HCT116 (cell line): ENCODE data around the gene MYO7B. TPM values are rescaled to one million over a fixed set of nuclear protein-coding genes. Genes with fewer than 3 reads are reported as not detected.

Experiments used
- ATAC-seq: fragments of 200-7000 bp; cut with Tn5 transposase; 2 replicates; pipeline ENCODE4 v1.9.1; 2020; ENCODE audit warnings: mild to moderate bottlenecking, moderate library complexity
- BruUV-seq: library from RNA; stranded (reverse); fragments of 400-500 nt; replicated peaks from 2 replicates; lab custom pipeline; 2021; lab: Mats Ljungman, UMichigan
- CTCF ChIA-PET: fragments of 300-600 bp; sonication (Branson Sonifier 250); formaldehyde crosslinking; loops from one replicate; lab custom pipeline; 2021; ENCODE audit warnings: antibody characterized with exemption; lab: Charles Lee
- POLR2A ChIA-PET: fragments of 300-600, 350-600 bp; sonication (Branson Sonifier 250); formaldehyde crosslinking; loops from one replicate; lab custom pipeline; 2021; ENCODE audit warnings: antibody characterized with exemption; lab: Charles Lee
- RAD21 ChIA-PET, 2 experiments: fragments of 300-600 bp; sonication (Branson Sonifier 250); formaldehyde crosslinking; loops; one replicate each; lab custom pipeline; 2023; ENCODE audit warnings: low total read pairs in 2 of 2; ENCODE audit not compliant: uncharacterized antibody in 2 of 2, unreplicated experiment in 2 of 2, low non-redundant PET in 1 of 2; lab: Charles Lee
- DNase-seq: peaks from one replicate; pipeline ENCODE4 v3.0.0-alpha.2; 2010; ENCODE audit warnings: low read depth, low spot score
- H2AFZ ChIP-seq: fragments of 200-600 bp; shearing (Covaris generic), sonication (generic); 2 replicates; pipeline ENCODE4 v1.6.1; 2017; ENCODE audit warnings: low read depth, mixed run types, mixed read lengths, antibody characterized with exemption, low read length; ENCODE audit not compliant: poor library complexity, severe bottlenecking
- H3K27ac ChIP-seq: 2 replicates; pipeline ENCODE4 v1.5.1; 2012; ENCODE audit warnings: low read depth, low read length
- H3K27me3 ChIP-seq: fragments of 200-600 bp; sonication (generic); 2 replicates; pipeline ENCODE4 v1.6.1; 2016; ENCODE audit warnings: mixed run types, low read length, mixed read lengths; ENCODE audit not compliant: insufficient read depth
- H3K36me3 ChIP-seq, 2 experiments: fragments of 200-500 bp in 1 of 2; fragments of 200-600 bp in 1 of 2; sonication (Bioruptor generic) in 1 of 2; sonication (generic) in 1 of 2; 2 replicates each; pipeline versions ENCODE4 v1.5.1 to v1.6.1; 2014 to 2016; ENCODE audit warnings: low read length in 2 of 2, inconsistent platforms in 1 of 2, mixed read lengths in 1 of 2, mixed run types in 1 of 2; ENCODE audit not compliant: insufficient read depth in 2 of 2, control insufficient read depth in 1 of 2
- H3K4me1 ChIP-seq, 2 experiments: fragments of 200-600 bp in 1 of 2; sonication (generic) in 1 of 2; 2 replicates each; pipeline versions ENCODE4 v1.5.1 to v1.6.1; 2012 to 2017; ENCODE audit warnings: low read length in 2 of 2, inconsistent platforms in 1 of 2, mild to moderate bottlenecking in 1 of 2, mixed read lengths in 1 of 2, mixed run types in 1 of 2, moderate library complexity in 1 of 2; ENCODE audit not compliant: insufficient read depth in 2 of 2, control insufficient read depth in 1 of 2
- H3K4me2 ChIP-seq: fragments of 200-600 bp; sonication (generic); 2 replicates; pipeline ENCODE4 v1.6.1; 2017; ENCODE audit warnings: mixed run types, low read length, mixed read lengths
- H3K4me3 ChIP-seq, 2 experiments: fragments of 200-600 bp in 1 of 2; sonication (generic) in 1 of 2; replicated peaks in 1 of 2; 2 replicates each; pipeline ENCODE4 v1.5.1; 2011 to 2016; ENCODE audit warnings: low read length in 2 of 2, control low read depth in 1 of 2, low read depth in 1 of 2, mild to moderate bottlenecking in 1 of 2, mixed read lengths in 1 of 2, mixed run types in 1 of 2
- H3K79me2 ChIP-seq: fragments of 200-600 bp; sonication (generic); 2 replicates; pipeline ENCODE4 v1.6.1; 2017; ENCODE audit warnings: mild to moderate bottlenecking, mixed run types, low read length, moderate library complexity, mixed read lengths; ENCODE audit not compliant: insufficient read depth
- H3K9ac ChIP-seq: fragments of 200-600 bp; sonication (generic); 2 replicates; pipeline ENCODE4 v1.6.1; 2016; ENCODE audit warnings: low read length, mixed read lengths
- H3K9me2 ChIP-seq: fragments of 200-600 bp; sonication (generic), shearing (Covaris generic); 2 replicates; pipeline ENCODE4 v1.6.1; 2017; ENCODE audit warnings: mixed run types, mild to moderate bottlenecking, moderate library complexity; ENCODE audit not compliant: insufficient read depth
- H3K9me3 ChIP-seq, 2 experiments: fragments of 200-500 bp in 1 of 2; fragments of 200-600 bp in 1 of 2; sonication (Bioruptor generic) in 1 of 2; sonication (generic) in 1 of 2; 2 replicates each; pipeline ENCODE4 v1.6.1; 2014 to 2017; ENCODE audit warnings: low read length in 2 of 2, mixed read lengths in 2 of 2, inconsistent platforms in 1 of 2, low read depth in 1 of 2, mild to moderate bottlenecking in 1 of 2, mixed run types in 1 of 2, moderate library complexity in 1 of 2; ENCODE audit not compliant: control insufficient read depth in 1 of 2, insufficient read depth in 1 of 2
- H4K20me1 ChIP-seq: fragments of 200-600 bp; sonication (generic), shearing (Covaris generic); 2 replicates; pipeline ENCODE4 v1.6.1; 2017; ENCODE audit warnings: mixed run types, mild to moderate bottlenecking, moderate library complexity; ENCODE audit not compliant: insufficient read depth
- ATF3 ChIP-seq: IDR thresholded peaks from 2 replicates; pipeline ENCODE4 v1.6.1; 2012
- CEBPB ChIP-seq: IDR thresholded peaks from 2 replicates; pipeline ENCODE4 v1.6.1; 2012; ENCODE audit warnings: low read depth
- CTCF ChIP-seq, 3 experiments: fragments of 200-600 bp in 1 of 3; sonication (generic) in 1 of 3; IDR thresholded peaks in 2 of 3; conservative IDR thresholded peaks in 1 of 3; 2 replicates each; pipeline ENCODE4 v1.5.1; 2012 to 2017; ENCODE audit warnings: low read depth in 2 of 3, low read length in 2 of 3, antibody characterized with exemption in 1 of 3, borderline replicate concordance in 1 of 3, control low read depth in 1 of 3, mild to moderate bottlenecking in 1 of 3, mixed read lengths in 1 of 3, mixed run types in 1 of 3, moderate library complexity in 1 of 3; ENCODE audit not compliant: insufficient read depth in 1 of 3
- EZH2phosphoT487 ChIP-seq: fragments of 200-600 bp; IDR thresholded peaks from 2 replicates; pipeline ENCODE4 v1.6.1; 2018; ENCODE audit warnings: antibody characterized with exemption, borderline replicate concordance
- JUND ChIP-seq: IDR thresholded peaks from 2 replicates; pipeline ENCODE4 v1.6.1; 2012
- MAX ChIP-seq: IDR thresholded peaks from 2 replicates; pipeline ENCODE4 v1.6.1; 2012
- SIN3A ChIP-seq: IDR thresholded peaks from 2 replicates; pipeline ENCODE4 v1.6.1; 2012; ENCODE audit warnings: low read depth
- SP1 ChIP-seq: IDR thresholded peaks from 2 replicates; pipeline ENCODE4 v1.6.1; 2012; ENCODE audit warnings: low read depth
- TCF7L2 ChIP-seq: IDR thresholded peaks from 2 replicates; pipeline ENCODE4 v1.7.0; 2011; ENCODE audit warnings: borderline replicate concordance, inconsistent platforms; ENCODE audit not compliant: insufficient read depth, insufficient read length; ENCODE audit errors: extremely low read depth
- ZNF274 ChIP-seq: fragments of 200-500 bp; sonication (Bioruptor generic); IDR thresholded peaks from 2 replicates; pipeline ENCODE4 v1.6.1; 2014; ENCODE audit warnings: mild to moderate bottlenecking, low read depth, low read length, inconsistent platforms
- intact Hi-C: fragments of 100-400 bp; cut with micrococcal nuclease; formaldehyde crosslinking; loops from 2 replicates; pipeline ENCODE4 v1.10.0; 2022
- total RNA-seq: library from RNA; stranded (reverse); gene quantifications from one replicate; pipeline ENCODE4 v1.2.1, GENCODE V29; 2021; ENCODE audit not compliant: unreplicated experiment

MYO7B gene
- total RNA-seq, 1 experiment from 2014 or later = 0.07 TPM

GRCh38 chr2:127588241-127588640 lies 52.8 kb downstream of the MYO7B start:
- intact Hi-C loops = no loop called here
- H3K9me2 ChIP-seq = no peaks in the 10 kb centered on the region

GRCh38 chr2:127589358-127589757 lies 53.9 kb downstream of the MYO7B start:
- Histone ChIP-seq H3K4me2 (no peak overlapping the region), H3K9ac (no peak overlapping the region), H3K27ac (no peak overlapping the region), H3K9me3 (no peaks in the 10 kb centered on the region), H3K36me3 (no peaks in the 10 kb centered on the region), H3K27me3 (no peaks in the 10 kb centered on the region)
- ChIA-PET CTCF (no interaction called here), RAD21 (interaction anchor here in 1 of 2 experiments (0.7 kb wide), 1 partner anchor 393 kb away, joined by 4 read pairs; no protein-coding TSS in a partner anchor)
- no peak for DNase-seq
- TF ChIP-seq SP1 (no peak), SIN3A (no peak), CTCF (IDR thresholded peaks at IDR 0.05 in 2 of 3, conservative IDR thresholded peaks at IDR 0.05 in 1 of 3; ENCODE audit: borderline replicate concordance in 1 of 3, insufficient read depth in 1 of 3, low read depth in 2 of 3, low read length in 2 of 3) (no peak), ATF3 (no peak), MAX (no peak), JUND (no peak), CEBPB (no peak), EZH2phosphoT487 (no peak), ZNF274 (no peak)
- TF ChIP-seq, all 23 proteins: peak for 0
- POLR2A ChIA-PET = no interaction called here
- Histone ChIP-seq H4K20me1 (no peaks in the 10 kb centered on the region), H3K9me2 (no peaks in the 10 kb centered on the region), H3K4me1 (peaks cover 0 to 8% of the 10 kb centered on the region in 2 experiments; a peak in 1 of 4 replicates), H3K79me2 (no peaks in the 10 kb centered on the region), H2AFZ (no peak overlapping the region), H3K4me3 (no peak overlapping the region)
- BruUV-seq = no TSS peak
- ATAC-seq = no peak
- intact Hi-C loops = no loop called here

More at GRCh38 chr2:127588241-127588640, 52.8 kb downstream of the MYO7B start:
- no peaks in the 10 kb centered on the region for H3K27me3 ChIP-seq
- no peak overlapping the region for H2AFZ ChIP-seq
- DNase-seq = no peak
- H3K4me3 ChIP-seq = no peak overlapping the region
- ATAC-seq = no peak
- ChIA-PET POLR2A (no interaction called here), CTCF (no interaction called here), RAD21 (no interaction called here)
- no peak for TF ChIP-seq EZH2phosphoT487
- no peak for TF ChIP-seq ATF3
- TF ChIP-seq TCF7L2 = no peak
- no peak for TF ChIP-seq CEBPB
- H3K9ac ChIP-seq = no peak overlapping the region
- no peaks in the 10 kb centered on the region for H3K9me3 ChIP-seq
- H3K4me1 ChIP-seq = peaks cover 0 to 8% of the 10 kb centered on the region in 2 experiments; a peak in 1 of 4 replicates
- H3K36me3 ChIP-seq = no peaks in the 10 kb centered on the region
- no peaks in the 10 kb centered on the region for H3K79me2 ChIP-seq
- no peaks in the 10 kb centered on the region for H4K20me1 ChIP-seq
- no peak overlapping the region for H3K4me2 ChIP-seq
- no peak overlapping the region for H3K27ac ChIP-seq
- no TSS peak for BruUV-seq
